Left ventricle myocardium superior (tissue), 1 donor: ENCODE results near the gene ZCCHC24. TPM values are rescaled to one million over a fixed set of nuclear protein-coding genes. Genes with fewer than 3 reads are reported as not detected.

Source experiments
- ATAC-seq: fragments of 200-7000 bp; cut with Tn5 transposase; one replicate; pipeline ENCODE4 v1.9.1; 2020; ENCODE audit warnings: mild to moderate bottlenecking, moderate library complexity
- DNase-seq: peaks from one replicate; pipeline ENCODE4 v3.0.0-alpha.2; 2020
- intact Hi-C: fragments of 100-400 bp; cut with micrococcal nuclease; formaldehyde crosslinking; loops from one replicate; pipeline ENCODE4 v1.11.0; 2022
- total RNA-seq: library from RNA; stranded (reverse); fragmentation: NEBNext Ultra II Directional; extraction: Animal tissue kit (Norgen Biotek cat#: 25700); gene quantifications from one replicate; pipeline ENCODE4 v1.2.1, GENCODE V29; 2021
- donor health status: DM: no; HTN: yes; CAD: no; lungs with severe emphysema.

ZCCHC24 gene
- total RNA-seq, 1 donor from 2014 or later: 49.0 TPM

DNA sequence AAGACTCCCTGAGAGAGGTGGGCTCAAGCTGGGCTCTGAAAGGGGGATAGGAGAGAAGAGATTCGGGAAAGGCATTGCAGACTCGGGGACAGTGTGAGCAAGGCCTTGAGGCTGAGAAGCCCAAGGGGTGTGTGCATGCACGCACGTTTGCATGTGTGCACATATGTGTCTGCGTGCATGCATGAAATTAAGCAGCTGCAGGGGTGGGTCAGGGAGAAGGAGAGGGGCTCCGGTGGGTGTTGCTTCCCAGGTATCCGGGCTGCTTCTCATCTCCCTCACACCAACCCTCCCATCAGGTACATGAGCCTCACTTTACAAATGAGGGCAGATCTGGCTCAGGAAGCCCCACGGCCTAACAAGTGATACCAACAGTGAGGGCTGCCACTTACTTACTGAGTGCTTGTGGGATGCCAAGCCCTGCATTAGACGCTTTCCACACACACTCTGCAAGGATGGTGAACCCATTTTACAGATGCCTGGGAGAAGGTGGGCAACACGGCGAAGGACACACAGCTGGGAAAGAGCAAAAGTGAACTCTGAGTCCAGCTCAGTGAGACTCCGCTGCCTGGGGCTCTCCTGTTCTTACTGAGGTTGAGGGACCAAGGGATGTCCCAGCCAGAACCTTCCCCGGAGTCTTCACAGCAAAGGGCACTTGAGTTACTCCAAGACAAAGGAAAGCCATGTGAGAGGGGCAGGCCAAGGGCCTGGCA is 26.4 kb downstream of the ZCCHC24 start:
- ATAC-seq: no peak
- intact Hi-C loops: no loop called here
- DNase-seq: no peak

DNA sequence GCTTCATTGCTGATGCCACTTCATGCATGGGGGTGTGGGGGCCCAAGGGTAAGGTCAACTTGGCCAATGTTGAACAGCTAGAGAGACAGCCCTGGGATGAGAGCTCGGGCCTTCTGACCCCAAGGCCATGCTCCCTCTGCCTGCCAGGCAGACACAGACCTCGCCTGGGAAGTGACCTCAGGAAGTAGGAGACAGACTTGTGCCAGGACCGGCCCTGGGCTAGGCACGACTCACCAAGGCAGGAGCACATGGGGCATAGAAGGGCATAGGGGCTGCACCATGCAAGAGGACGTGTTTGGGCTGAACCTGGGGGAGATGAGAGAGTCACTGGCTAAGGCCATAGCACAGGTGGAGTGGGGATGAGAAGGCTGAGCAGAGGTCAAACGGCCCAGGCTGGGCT is 27.1 kb downstream of the ZCCHC24 start:
- intact Hi-C loops: no loop called here
- DNase-seq: no peak
- no peak for ATAC-seq

DNA sequence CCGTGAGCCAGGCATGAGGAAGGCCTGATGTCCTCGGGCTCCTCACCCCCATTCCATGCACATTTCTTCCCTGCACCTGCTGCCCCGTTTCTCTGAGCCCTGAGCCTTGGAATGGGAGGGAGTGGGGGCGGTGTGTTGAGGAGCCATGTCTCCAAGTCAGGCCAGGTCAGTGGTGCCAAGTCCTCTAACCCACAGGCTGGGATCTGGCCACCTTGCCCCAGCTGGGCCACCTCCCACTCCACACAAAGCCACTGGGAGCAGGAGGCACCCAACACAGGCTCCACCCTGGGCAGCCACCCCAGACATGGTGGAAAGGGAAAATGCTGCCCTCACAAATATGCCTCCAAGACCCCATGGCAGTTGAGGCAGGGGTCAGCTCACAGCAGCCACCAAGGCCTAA is 27.7 kb downstream of the ZCCHC24 start:
- intact Hi-C loops: no loop called here
- DNase-seq (no peak), ATAC-seq (no peak)

DNA sequence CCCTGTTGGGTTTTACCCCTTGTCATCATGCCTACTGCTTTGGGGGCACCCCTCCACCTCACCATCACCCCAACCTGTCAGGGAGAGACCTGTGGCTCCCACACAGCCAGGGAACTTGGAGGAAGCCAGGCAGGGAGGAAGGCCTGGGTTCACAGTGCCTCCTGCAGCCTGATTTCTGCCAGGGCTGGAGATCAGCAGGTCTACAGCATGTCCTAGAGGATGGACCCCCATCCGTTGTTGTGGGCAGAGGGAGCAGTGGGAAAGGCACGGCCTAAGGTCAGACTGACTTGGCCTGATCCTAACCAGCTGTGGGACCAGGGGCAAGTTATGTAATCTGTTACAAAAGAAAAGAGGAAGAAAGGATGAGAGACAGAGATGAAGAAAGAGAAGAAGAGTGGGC is 28.2 kb downstream of the ZCCHC24 start:
- ATAC-seq: no peak
- intact Hi-C loops: no loop called here
- DNase-seq: no peak

DNA sequence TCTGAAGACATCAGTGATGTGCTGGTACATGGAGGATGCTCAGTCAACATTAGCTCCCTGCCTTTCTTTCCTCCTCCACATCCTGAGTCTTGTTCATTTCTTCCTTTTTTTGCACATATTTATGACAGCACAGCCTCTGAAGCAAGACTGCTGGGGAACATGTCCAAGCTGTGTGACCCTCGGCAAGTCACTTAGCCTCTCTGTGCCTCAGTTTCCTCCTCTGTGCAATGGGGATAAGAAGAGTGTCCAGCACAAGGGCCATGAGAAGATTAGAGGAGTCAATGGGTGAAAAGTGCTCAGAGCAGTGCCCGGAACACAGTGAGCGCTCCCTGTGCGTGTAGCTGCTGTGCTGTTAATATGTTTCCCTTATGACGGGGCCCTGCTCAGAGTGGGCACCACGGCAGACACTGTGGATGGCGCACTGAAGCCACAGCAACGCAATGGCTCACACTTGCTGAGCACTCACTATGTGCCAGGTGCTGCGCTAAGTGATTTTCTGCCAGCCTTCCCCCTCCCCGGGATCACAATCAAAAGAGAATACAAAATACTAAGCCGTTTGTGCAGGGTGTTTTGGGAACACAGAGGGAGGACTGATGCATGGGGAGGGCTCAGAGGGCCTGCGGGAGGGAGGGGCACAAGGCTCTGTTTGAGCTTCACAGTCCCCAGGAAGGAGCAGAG is 28.7 kb downstream of the ZCCHC24 start:
- no peak for ATAC-seq
- DNase-seq: no peak
- intact Hi-C loops: no loop called here

- no peak for ATAC-seq
- DNase-seq: no peak
- intact Hi-C loops: no loop called here
Observed at GRCh38 chr10:79415736-79416577, 29.5 kb downstream of the ZCCHC24 start.

DNA sequence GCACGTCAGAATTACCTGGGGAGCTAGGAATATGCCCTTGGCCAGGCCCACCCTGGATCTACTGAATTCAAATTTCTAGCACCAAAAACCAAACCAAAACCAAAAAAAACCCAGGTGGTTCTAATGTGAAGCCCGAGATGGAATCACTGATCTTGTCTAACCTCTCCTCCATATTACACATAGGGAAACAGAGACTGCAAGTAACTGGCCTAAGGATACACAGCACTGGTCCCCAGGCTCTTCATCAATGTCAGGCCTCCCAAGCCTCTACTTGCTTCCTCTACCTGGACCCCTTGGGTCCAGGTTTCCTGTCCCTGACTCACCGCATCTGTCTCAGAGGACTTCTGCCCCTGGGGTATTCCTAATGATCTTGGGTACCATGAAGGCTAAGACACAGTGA is 30.7 kb downstream of the ZCCHC24 start:
- intact Hi-C loops: no loop called here
- DNase-seq: no peak
- ATAC-seq: no peak

DNA sequence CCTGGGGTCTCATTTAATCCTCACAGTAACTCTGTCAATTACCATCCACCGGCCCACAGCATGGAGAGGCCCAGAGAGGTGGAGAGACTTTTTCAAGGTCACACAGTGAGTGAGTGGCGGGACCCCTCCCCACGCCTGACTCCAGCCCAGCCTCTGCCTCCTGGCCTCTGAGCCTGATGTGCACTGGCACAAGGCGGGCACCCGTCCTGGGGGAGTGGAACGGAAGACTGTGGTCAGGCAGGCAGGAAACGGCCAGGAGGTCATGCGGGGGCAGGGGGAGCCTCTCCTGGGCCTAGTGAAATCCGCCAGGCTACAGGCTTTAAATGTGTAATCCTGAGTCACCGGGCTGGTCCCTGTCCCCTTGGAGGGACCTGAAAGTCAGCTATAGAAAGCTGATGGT is 32.2 kb downstream of the ZCCHC24 start:
- ATAC-seq (peak; percentile 4), DNase-seq (no peak)
- intact Hi-C loops: no loop called here

GRCh38 chr10:79412516-79412915 is 32.9 kb downstream of the ZCCHC24 start:
- intact Hi-C loops: no loop called here
- ATAC-seq (no peak), DNase-seq (no peak)

DNA sequence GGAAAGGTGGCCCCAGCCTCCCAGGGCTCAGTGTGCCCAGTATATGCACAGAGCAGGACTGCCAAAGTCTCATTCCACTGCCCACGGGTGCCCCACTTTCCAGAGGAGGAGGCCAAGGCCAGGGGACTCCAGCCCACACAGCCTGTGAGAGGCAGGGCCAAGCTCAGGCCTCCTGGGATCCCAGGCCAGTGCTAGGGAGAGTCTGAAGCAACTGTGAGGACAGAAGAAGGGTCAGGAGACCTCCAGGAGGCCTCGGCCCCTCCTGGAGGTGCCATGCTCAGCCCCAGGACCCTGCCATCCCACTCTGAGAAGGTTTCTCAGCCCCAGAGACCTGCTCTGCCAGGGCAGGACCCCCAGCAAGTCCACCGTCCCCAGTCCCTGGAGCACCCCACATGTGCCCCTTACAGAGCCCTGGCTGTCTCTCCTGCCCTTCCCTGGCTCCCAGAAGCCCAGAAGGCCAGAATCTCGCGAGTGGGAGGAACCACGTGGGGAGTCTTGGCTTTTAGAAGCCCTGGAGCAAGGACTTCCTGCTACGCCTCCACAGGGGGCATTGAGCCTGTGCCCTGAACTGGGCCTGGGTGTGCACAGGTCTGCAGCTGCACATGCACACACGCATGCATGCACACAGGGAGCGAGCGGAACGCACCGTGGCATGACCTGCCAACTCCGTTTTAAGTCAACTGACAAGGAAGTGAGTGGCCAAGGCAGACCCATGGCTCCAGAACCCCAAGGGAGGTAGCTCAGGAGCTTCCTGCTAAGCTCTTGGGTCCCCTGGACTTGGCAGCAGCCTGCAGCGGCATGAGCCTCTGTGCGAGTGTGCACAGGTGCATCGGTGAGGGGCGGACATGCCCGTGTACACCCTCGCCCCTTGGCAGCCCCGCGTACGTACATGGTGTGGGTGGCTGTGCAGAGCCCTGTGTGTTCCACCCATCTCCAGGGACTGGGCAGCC is 33.6 kb downstream of the ZCCHC24 start:
- intact Hi-C loops: no loop called here
- DNase-seq (no peak), ATAC-seq (no peak)

- intact Hi-C loops: no loop called here
- DNase-seq (no peak), ATAC-seq (peak; percentile 7)
Observed at GRCh38 chr10:79410315-79411094, 34.9 kb downstream of the ZCCHC24 start.

GRCh38 chr10:79409726-79410085 is 35.7 kb downstream of the ZCCHC24 start:
- DNase-seq (no peak), ATAC-seq (peak; percentile 3)

GRCh38 chr10:79409038-79409725 is 36.2 kb downstream of the ZCCHC24 start:
- DNase-seq (no peak), ATAC-seq (no peak)
- intact Hi-C loops: no loop called here

More at GRCh38 chr10:79409726-79410085, 35.7 kb downstream of the ZCCHC24 start:
- intact Hi-C loops: no loop called here

GRCh38 chr10:79407811-79408795 is 37.3 kb downstream of the ZCCHC24 start:
- intact Hi-C loops: no loop called here
- peak; percentile 34 for ATAC-seq
- peak; percentile 71 for DNase-seq

GRCh38 chr10:79407423-79407796 is 38.0 kb downstream of the ZCCHC24 start:
- intact Hi-C loops: no loop called here
- DNase-seq: no peak
- ATAC-seq: no peak

DNA sequence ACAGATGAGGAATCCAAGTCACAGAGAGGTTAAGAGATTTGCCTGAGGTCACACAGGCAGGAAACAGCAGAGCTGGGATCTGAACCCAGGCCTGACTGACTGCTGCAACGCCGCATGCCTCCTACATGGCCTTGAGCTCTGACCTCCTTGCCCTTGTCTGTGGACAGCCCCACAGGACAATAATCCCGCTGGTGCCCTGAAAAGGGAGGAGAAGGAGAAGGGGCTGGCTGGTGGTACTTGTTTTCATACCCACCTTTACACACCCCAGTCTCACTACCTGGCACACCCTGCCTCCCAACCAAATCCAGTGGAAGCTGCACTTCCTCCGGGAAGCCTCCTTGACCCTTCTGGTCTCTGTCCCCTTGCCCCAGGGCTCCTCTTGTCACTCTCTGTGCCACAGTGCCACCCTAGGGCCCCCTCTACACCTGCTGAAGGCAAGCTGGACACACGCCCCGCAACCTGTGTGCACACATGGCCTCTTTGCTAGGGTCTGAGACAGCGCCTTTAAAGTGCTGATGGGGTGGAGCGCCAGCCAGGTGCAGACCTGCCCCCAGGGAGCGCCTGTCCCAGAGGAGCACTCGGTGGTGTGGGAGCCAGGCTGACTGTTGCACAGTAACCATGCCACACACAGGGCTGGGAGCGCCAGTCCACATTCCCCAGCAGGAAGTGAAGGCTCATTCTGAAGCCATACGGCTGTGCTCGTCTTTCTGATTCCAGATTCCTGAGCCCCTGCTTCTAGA is 38.6 kb downstream of the ZCCHC24 start:
- DNase-seq (no peak), ATAC-seq (no peak)
- intact Hi-C loops: no loop called here
